ENCODE measurements around the gene ART1.
"Not testable (repeated sequence)": the region's sequence is repeated elsewhere in the genome, so short reads cannot be mapped to it uniquely, and the experiment has no call there.

The ART1 gene, protein sequence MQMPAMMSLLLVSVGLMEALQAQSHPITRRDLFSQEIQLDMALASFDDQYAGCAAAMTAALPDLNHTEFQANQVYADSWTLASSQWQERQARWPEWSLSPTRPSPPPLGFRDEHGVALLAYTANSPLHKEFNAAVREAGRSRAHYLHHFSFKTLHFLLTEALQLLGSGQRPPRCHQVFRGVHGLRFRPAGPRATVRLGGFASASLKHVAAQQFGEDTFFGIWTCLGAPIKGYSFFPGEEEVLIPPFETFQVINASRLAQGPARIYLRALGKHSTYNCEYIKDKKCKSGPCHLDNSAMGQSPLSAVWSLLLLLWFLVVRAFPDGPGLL

DNA sequence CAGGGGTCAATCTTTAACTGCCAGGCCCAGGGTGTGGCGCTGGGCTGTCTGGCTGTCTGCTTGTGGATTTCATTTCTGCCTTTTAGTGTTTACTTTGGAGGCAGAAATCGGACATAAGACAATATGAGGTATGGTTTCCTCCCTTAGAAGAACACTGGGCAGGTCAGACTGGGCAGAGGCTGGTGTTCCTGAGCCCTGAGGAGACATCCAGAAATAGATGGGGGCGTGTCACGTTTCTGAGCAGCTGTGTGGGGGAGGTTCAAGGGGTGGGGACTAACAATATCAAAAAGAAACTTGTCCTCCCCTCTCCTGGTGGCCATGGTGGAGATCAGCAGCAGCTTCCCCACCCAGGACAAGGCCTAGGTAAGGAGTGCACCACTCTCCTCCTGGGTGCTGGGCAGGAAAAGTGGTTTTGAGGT is at the start of gene ART1:
TSS of gene ART1 (plus strand) at position 312 of the 419 bp plus-strand sequence. CDS start 14,086 bp downstream, outside the sequence.
- no peak for DNase-seq

DNA sequence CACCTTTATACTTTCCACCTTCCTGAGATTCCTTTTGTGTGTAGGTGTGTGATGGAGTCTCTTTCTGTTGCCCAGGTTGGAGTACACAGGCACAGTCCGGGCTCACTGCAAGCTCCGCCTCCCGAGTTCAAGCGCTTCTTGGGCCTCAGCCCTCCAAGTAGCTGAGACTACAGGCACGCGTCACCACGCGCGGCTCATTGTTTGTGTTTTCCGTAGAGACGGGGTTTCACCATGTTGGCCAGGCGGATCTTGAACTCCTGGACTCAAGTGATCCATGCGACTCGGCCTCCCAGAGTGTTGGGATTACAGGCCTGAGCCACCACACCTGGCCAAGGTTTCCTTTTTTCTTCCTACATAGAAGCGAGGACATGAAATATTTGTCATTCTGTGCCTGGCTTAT is 47.2 kb upstream of the ART1 start:
- DNase-seq = not testable (repeated sequence)

DNA sequence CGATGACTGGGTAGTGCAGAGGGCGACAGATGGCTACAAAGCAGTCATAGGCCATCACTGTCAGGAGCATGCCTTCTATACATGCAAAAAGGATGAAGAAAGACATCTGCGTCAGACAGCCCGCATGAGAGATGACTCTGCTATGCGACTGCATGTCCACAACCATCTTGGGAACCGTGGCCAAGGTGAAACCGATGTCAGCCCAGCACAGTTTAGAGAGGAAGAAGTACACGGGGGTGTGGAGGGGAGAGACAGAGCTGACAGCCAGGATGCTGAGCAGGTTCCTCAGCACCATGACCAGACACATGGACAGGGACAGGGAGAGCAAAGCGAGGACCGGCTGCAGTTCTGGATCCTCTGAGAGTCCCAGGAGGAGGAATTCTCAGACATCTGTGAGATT is 44.7 kb upstream of the ART1 start:
- DNase-seq = not testable (repeated sequence)

DNA sequence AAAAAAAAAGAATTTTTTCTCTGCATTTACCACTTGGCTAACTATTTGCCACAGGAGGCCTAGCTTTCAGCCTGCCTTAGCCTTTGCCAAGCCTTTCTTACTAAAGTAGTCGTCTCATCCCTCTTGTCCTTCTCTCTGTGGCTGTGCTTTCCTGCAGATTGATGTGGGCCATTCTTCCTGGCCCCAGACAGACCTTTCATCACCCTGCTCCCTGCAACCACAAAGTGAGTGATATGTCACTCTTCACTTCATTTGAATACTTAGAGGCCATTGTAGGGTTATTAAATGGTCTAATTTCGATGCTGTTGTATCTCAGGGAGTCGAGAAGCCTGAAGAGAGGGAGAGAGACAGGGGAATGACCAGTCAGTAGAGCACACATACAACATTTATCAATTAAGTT is 40.8 kb upstream of the ART1 start:
- no peak for DNase-seq

GRCh38 chr11:3605283-3605662 is 39.7 kb upstream of the ART1 start:
- no peak for DNase-seq

DNA sequence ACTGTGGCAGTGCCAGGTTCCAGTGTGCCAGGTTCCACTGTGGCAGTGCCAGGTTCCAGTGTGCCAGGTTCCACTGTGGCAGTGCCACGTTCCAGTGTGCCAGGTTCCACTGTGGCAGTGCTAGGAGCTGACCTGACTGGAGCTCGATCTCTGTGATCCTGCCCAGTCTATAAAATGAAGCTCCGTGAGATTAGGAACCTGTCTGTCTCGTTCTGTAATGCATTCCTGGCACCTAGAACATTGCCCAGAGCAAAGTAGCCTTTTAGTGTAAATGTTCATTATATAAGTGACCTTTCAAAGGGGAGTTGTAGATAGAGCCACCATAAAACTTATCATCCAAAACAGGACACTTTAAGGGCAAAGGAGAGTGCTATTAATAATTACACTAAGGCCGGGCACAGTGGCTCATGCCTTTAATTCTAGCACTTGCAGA is 39.1 kb upstream of the ART1 start:
- DNase-seq = no peak

DNA sequence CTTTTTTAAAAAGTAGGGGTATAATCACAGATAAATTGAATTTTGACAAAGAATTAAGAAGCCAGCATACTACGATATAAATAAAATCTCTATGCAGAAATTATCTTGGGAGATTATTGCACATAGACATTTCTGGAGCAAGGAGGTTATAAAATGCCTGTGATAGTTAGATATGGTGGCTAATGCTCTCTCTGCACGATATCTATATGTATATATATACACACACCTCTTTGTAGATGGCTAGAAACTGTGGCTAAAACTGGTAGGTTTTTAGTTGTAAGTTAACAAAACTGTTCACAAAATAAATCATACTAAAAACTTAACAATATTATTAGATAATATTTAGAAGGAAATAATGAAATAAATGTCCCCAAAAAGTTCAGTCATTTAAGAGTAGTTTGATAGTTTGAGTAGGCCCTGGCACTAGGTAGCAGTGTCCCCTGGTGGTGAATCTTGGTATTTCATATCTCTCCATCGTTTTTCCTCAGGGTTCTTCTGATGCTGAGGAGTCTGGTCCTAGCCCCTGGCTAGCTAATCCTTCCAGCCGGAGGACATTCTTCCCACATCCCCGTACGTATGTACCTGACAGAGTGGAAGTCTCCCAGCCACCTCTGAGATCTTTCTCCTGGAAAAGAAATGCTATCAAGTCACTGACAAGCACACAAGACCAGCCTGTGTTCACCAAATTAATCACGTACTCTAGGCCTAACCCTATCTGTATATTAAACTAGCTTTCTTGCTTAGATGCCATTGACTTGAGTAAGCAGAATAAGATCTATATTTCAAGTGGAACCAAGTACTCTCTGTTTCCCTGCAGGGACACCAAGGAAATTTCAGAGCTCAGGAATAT is 35.3 kb upstream of the ART1 start:
- DNase-seq = no peak

DNA sequence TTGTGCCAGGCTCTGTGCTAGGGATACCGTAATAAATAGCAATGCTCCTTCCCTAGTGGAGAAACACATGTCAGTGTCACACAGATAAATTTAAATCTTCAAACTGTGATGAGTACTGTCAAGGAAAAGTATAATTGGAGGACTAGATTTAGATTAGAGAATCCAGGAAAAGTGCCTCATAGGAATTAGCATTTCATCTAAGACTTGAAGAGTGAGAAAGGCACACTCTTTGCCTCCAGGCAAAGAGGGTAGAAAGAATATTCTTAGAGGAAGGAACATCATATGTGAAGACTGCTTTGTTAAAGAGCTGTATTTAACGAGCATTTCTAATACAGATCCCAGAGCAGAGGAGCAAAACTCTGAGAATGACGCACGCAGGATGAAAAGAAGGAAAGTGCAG is 34.1 kb upstream of the ART1 start:
- no peak for DNase-seq

DNA sequence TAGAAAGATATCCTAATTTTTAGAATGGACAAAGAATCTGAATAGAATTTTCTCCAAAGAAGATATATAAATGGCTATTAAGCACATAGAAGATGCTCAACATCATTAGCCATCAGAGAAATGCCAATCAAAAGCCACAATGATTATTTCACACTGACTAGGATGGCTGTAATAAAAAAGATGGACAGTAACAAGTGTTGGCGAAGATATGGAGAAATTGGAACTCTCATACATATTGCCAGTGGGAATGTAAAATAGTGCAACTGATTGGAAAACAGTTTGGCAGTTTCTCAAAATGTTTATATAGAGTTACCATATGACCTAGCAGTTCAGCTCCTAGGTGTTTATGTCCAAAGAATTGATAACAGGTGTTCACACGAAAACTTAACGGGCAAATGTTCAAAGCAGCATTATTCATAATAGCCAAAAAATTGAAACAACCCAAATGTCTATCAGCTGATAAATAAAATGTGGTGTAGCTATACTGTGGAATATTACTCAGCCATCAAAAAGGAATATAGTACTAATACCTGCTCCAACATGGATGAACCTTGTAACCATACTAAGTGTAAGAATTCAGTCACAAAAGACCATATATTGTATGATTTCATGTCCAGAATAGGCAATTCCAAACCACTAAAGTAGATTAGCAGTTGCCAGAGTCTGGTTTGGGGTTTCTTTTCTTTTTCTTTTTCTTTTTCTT is 32.8 kb upstream of the ART1 start:
- DNase-seq = no peak

DNA sequence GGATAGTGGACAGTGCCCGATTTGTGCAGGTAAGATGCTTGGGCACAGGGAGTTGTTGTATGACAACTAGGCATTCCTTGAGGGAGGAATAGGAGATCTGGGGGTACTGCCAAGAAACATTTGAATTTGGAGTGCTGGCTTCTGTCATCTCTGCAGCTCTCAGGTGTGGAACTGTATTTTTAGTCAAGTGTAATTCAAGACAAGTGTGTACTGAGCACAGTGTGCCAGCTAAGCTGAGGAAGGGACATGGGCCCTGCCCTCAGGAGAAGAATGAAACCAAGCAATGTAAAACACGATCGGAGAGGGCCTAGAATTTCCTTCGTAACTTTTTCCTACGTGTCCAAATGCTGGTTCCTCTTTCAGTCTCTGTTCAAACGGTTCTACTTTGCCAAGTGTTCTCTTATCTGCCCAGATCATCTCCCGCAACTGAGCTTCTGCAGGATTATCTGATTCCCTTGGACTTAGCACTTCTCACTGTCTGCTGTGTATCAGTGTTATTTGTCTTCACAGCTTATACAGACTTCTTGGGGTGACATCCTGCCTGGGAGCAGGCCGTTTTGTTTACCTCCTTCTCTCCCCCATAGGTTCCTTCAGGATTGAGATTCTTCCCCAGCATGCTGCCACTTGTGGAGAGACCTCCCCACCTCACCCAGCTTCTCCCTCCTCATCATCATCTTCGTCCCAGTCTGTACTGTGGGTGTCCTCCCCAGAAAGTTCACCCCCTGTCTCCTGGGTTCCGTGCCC is 30.8 kb upstream of the ART1 start:
- DNase-seq = no peak

GRCh38 chr11:3614742-3615171 is 30.2 kb upstream of the ART1 start:
- DNase-seq = no peak

- no peak for DNase-seq
These were observed 28.9 kb upstream of the ART1 start for GRCh38 chr11:3615998-3616397.

- no peak for DNase-seq
These were observed 28.0 kb upstream of the ART1 start for GRCh38 chr11:3616721-3617460.

GRCh38 chr11:3617990-3618389 is 26.9 kb upstream of the ART1 start:
- no peak for DNase-seq

GRCh38 chr11:3622521-3622920 is 22.4 kb upstream of the ART1 start:
- DNase-seq = no peak

- no peak for DNase-seq
These were observed 21.8 kb upstream of the ART1 start for GRCh38 chr11:3623121-3623520.

GRCh38 chr11:3623767-3624458 is 21.0 kb upstream of the ART1 start:
- DNase-seq = no peak

GRCh38 chr11:3626250-3626960 is 18.5 kb upstream of the ART1 start:
- no peak for DNase-seq

- no peak for DNase-seq
These were observed 17.6 kb upstream of the ART1 start for GRCh38 chr11:3627291-3627690.

- no peak for DNase-seq
These were observed 13.6 kb upstream of the ART1 start for GRCh38 chr11:3631331-3631730.

Data from 8988T (cell line).